Stimulated activated CD8-positive, alpha-beta memory T cell treated with anti-CD3 and anti-CD28 coated beads, Interleukin-15, amount 100 ng/mL, for 24 hours (primary cell): ENCODE data around the gene KRTAP10-11.
"Not testable (repeated sequence)": the region's sequence is repeated elsewhere in the genome, so short reads cannot be mapped to it uniquely, and the experiment has no call there.

Experiments
- DNase-seq: peaks from one replicate; pipeline ENCODE4 v3.0.0-alpha.2; 2020; ENCODE audit warnings: low read depth

The KRTAP10-11 gene, protein sequence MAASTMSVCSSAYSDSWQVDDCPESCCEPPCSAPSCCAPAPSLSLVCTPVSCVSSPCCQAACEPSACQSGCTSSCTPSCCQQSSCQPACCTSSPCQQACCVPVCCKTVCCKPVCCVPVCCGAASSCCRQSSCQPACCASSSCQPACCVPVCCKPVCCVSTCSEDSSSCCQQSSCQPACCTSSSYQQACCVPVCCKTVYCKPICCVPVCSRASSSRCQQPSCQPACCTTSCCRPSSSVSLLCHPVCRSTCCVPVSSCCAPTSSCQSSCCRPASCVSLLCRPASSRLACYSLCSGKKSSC

DNA sequence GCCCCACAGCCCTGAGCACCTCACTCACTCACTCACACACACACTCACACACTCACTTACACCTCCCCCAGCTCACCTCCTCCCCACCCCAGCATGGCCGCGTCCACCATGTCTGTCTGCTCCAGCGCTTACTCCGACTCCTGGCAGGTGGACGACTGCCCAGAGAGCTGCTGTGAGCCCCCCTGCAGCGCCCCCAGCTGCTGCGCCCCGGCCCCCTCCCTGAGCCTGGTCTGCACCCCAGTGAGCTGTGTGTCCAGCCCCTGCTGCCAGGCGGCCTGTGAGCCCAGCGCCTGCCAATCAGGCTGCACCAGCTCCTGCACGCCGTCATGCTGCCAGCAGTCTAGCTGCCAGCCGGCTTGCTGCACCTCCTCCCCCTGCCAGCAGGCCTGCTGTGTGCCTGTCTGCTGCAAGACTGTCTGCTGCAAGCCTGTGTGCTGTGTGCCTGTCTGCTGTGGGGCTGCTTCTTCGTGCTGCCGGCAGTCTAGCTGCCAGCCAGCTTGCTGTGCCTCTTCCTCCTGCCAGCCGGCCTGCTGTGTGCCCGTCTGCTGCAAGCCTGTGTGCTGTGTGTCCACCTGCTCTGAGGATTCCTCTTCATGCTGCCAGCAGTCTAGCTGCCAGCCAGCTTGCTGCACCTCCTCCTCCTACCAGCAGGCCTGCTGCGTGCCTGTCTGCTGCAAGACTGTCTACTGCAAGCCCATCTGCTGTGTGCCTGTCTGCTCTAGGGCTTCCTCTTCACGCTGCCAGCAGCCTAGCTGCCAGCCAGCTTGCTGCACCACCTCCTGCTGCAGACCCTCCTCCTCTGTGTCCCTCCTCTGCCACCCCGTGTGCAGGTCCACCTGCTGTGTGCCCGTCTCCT, at the start of gene KRTAP10-11:
TSS of gene KRTAP10-11 (plus strand) at position 49 of the 856 bp plus-strand sequence. CDS start at position 94, 45 bp downstream.
- not testable (repeated sequence) for DNase-seq

DNA sequence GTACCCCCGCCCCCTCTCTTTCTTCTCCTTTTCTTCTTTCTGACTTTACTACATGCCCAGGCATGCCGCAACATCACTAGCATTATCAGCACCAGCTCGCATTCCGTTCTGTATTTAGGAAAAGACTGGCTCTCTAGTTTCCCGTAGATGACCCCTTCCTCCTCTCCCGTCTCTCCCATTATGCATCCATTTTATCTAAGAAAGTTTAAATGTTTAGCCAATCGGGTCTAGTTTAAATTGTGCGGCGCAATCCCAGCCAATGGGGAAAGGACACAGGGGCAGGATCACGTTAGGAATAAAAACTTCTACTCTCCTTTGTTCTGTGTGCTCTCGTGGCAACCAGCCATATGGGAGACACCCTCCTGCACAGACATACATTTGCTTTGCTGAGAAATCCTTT, 48.2 kb upstream of the KRTAP10-11 start:
- DNase-seq, result no peak

DNA sequence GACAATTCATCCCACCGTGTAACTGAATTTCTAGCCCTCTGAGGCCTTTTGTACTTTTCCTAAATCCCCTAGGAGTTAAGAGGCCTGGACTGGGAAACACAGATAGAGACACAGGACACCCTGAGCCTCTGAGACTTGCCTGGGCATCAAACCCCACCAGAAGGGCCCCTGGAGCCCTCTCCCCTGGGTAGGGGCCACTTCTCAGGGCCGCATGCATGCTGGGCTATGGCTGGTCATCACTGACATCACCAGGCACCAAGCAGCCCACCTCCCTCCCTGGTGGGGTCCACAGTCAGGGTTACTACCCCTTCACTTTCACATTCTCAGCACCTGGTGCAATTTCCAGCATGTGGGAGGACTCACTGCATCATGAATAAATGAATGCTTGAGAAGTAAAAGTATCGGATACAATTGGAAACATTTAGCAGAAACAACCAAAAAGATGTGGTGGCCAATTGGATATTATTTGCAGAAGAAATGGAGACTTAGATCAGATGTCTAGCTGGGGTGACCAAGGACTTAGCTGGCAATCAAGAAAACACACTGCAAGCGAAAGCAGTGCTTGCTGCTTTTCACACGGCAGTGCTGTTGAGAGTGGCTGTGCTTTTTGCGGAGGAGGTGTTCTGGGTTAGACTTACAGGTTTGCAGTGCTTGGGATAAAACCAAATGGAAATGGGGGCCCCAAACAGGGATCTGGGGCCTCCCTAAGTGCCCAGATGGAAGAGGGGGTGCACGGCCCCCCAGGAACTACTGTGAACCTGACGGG, 46.8 kb upstream of the KRTAP10-11 start:
- no peak for DNase-seq

DNA sequence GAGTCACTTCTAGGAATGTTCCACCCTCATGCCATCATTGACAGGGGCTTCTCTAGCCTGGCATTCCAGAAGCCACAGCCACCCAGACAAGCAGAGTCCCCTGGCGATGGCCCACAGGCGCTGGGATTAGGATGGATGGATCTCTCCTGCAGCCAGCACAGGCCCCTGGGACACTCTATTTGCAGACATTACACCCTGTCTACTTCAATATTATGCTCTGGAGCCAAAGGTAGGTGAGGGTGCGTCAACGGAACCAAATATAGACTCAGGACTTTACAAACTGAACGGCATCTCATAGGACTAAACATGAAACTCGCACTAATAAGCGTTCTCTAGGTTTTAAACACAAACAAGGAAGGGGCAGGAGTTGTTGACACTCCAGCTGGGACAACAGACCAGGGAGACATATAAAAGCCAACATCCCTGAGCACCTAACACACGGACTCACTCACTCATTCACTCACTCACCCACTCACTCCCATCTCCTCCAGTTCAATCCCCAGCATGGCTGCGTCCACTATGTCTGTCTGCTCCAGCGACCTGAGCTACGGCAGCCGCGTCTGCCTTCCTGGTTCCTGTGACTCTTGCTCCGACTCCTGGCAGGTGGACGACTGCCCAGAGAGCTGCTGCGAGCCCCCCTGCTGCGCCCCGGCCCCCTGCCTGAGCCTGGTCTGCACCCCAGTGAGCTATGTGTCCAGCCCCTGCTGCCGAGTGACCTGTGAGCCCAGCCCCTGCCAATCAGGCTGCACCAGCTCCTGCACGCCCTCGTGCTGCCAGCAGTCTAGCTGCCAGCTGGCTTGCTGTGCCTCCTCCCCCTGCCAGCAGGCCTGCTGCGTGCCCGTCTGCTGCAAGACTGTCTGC, 45.9 kb upstream of the KRTAP10-11 start, which contains the start of gene KRTAP10-7:
TSS of gene KRTAP10-7 (plus strand) at position 480 of the 861 bp plus-strand sequence. CDS start at position 505, 25 bp downstream.
- not testable (repeated sequence) for DNase-seq

DNA sequence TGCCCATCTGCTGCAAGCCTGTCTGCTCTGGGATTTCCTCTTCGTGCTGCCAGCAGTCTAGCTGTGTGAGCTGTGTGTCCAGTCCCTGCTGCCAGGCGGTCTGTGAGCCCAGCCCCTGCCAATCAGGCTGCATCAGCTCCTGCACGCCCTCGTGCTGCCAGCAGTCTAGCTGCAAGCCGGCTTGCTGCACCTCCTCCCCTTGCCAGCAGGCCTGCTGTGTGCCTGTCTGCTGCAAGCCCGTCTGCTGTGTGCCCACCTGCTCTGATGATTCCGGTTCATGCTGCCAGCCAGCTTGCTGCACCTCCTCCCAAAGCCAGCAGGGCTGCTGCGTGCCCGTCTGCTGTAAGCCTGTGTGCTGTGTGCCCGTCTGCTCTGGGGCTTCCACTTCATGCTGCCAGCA, 45.1 kb upstream of the KRTAP10-11 start:
- not testable (repeated sequence) for DNase-seq

DNA sequence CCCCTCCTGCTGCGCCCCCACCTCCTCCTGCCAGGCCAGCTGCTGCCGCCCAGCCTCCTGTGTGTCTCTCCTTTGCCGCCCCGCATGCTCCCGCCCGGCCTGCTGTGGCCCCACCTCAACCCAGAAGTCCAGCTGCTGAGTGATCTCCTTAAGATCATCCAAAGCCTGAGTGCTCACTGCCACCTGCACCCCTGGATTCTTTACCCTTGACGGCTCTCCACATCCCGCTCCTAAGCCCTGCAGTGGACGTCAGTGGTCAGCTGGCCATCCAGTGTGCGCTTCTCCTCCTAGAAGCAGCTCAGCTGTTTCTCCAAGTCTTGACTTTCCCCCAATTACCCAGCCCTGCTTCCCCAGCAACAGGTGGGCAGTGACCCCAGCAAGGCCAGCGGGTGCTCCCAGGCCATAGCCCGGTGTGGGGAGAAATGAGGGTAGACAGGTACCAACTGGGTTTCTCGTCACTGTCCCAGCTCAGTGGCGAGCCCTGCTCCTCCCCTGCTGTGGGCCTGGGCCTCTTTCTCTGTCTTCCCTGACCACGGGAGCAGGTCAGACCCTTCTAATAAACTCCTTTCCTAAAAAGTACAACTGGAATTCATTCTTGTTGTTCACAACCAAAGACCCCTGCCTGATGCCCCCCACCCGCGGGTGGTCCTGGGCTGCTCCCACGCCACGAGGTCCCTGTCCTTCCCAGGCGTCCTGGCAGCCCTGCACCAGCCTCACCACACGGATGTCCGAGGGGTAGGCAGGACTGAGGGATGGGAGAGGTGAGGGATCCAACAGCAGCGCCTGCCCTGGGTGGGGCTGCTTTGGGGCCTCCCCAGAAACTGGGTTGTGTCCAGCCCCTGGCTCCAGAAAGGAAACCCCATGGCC, 44.4 kb upstream of the KRTAP10-11 start:
- no peak for DNase-seq

DNA sequence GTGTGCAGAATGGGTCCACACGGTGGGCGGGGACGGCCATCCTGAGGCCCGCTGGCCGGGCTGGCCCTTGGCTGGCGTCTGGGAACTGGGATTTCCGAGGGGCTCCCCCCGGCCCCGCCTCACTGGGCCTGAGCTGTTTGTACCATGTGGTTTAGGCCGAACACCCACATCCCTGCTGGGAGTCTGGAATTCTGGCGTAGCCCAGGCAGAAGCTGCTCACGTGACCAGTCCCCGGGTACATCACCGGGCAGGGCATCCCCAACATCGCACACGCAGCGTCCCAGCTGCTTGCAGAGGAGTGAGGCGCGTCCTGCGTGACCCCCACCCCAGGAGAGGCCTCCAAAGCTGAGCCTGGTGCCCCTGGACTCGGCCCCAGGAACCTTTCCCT, 43.8 kb upstream of the KRTAP10-11 start:
- DNase-seq, result no peak

DNA sequence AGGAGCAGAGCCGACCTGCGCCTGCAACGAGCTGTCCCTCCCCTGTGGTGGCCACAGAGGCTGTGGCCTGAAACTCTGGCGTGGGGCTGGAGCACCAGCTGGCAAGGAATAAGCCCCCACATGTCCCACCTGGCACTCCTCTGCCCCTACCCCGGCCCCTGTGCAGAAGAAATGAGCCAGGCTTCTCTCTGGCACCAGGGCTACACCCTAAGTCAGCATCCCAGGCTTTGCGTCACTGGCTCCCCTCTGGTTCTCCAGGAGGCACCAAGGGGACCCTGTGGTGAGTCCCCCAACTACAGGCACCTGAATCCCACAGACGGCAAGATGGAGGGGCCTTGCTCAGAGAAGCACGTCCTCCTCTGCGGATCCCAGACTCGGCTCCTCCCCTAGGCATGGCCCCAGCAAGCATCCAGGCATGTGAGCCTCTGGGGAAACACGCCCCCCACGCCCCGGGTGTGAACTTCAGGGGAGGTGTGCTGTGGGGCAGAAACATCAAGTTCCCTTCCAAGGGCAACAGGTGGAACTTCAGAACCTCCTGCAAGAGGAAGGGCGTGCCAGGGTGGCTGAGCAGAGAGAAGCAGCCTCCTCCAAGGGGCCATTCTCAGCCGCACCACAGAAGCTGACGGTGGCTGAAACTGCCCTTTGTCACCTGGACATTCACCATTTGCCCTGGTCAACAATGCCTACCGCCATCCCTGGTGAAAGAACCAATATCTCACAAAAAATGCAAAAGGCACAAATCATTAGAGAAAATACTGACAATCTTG, 42.9 kb upstream of the KRTAP10-11 start:
- no peak for DNase-seq

DNA sequence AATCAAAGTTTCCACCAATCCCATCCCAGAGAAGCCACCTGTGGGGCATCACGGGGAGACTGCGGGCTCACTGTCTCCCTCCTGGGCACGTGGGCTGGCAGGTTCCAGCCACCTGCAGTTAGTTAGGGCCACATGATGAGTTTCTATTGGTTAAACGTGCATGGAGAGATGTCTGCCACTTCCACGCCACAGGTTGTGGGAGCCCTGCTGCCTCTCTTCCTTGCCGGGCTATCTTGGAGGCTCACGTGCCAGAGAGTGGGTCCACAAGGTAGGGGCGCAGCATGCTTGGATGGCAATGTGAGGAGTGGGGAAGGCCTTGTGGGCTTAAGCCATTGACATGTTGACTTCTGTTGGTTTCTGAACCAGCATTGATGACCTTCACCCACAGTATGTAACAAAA, 42.3 kb upstream of the KRTAP10-11 start:
- DNase-seq, result no peak

DNA sequence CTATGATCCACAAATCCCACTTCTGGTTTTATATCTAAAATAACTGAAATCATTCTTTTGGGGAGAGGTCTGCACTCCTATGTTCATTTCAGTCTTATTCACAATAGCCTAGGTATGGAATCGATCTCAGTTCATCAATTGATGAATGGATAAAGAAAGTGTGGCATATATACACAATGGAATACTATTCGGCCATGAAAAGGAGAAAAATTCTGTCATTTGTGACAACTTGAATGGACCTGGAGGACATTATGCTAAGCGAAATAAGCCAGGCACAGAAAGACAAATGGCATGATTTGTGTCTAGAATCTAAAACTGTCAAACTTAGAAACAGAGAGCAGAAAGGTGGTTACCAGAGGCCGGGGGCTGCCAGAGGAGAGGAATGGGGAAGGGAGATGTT, 39.7 kb upstream of the KRTAP10-11 start:
- DNase-seq, result no peak

DNA sequence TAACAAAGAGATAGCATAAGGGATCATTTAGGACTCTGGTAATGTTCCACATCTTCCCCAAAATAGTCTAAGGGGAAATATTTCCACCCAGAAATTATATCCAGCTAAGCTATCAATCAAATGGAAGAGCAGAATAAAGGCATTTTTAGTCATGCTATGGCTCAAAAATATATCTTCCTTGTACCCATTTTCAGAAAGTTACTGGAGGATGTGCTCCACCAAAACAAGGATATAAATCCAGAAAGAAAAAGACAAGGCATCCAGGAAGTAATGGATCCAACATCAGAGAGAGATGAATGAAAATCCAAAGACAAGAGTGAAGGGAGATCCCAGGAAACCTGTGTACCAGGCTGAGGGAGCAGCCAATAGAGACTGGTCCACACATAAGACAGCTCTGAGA, 37.0 kb upstream of the KRTAP10-11 start:
- no peak for DNase-seq

DNA sequence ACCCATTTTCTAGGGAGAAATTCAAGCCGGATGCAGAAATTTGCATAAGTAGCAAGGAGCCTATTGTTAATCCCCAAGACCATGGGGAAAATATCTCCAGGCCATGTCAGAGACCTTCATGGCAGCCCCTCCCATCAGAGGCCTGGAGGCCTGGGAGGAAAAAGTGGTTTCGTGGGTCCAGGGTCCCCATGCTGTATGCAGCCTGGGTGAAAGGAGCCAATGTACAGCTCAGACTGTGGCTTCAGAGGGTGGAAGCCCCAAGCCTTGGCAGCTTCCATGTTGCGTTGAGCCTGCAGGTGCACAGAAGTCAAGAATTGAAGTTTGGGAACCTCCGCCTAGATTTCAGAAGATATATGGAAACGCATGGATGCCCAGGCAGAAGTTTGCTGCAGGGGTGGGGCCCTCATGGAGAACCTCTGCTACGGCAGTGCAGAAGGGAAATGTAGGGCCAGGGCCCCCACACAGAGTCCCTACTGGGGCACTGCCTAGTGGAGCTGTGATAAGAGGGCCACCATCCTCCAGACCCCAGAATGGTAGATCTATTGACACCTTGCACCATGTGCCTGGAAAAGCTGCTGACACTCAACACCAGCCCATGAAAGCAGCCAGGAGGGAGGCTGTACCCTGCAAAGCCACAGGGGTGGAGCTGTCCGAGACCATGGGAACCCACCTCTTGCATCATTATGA, 35.9 kb upstream of the KRTAP10-11 start:
- DNase-seq, result not testable (repeated sequence)

DNA sequence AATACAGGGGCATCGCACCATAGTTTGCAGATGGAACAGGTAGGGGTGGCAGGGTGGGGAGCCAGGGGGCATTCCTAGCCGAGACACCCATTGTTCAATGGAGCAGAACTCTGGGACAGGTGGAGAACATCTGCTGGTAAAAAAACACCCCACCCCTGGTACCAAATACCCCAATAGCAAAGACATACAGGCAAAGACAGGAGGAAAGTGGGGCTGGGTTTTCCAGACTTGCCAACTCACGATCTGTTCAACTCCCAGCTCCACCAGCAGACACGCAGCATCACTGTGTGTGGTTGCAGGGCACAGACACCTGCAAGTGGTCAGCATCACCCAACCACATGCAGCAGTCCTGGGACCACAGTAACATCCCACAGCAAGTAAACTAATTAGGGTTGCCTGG, 34.7 kb upstream of the KRTAP10-11 start:
- no peak for DNase-seq

DNA sequence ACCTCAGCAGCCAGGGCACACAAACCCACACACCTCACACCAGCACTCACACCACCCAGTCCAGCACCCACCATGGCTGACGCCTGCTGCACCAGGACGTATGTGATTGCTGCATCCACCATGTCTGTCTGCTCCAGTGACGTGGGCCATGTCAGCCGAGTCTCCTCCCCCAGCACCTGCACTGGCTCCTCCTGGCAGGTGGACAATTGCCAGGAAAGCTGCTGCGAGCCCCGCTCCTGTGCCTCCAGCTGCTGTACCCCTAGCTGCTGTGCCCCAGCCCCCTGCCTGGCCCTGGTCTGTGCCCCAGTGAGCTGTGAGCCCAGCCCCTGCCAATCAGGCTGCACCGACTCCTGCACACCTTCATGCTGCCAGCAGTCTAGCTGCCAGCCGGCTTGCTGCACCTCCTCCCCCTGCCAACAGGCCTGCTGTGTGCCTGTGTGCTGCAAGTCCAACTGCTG, 34.2 kb upstream of the KRTAP10-11 start, which contains the start of gene KRTAP10-8:
TSS of gene KRTAP10-8 (plus strand) at position 51 of the 458 bp plus-strand sequence. CDS start at position 73, 22 bp downstream.
- DNase-seq, result no peak

DNA sequence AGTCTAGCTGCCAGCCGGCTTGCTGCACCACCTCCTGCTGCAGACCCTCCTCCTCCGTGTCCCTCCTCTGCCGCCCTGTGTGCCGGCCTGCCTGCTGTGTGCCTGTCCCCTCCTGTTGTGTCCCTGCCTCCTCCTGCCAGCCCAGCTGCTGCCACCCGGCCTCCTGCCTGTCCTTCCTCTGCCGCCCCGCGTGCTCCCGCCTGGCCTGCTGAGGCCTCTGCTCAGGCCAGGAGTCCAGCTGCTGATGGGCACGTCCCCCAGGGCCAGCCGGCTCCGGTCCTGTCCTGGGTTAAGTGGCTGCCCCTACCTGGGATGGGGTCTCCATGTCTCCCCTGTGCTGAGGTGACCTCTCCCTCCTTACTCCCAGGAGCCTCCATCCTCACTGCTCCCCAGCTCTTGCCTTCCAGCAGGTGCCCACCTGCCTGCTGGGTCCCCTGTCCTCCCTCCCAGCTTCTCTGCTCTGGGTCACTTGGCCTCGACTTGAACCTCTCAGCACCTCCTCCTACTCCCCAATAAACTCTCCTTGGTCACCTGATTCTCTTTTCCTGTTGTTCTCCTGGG, 33.5 kb upstream of the KRTAP10-11 start:
- no peak for DNase-seq

DNA sequence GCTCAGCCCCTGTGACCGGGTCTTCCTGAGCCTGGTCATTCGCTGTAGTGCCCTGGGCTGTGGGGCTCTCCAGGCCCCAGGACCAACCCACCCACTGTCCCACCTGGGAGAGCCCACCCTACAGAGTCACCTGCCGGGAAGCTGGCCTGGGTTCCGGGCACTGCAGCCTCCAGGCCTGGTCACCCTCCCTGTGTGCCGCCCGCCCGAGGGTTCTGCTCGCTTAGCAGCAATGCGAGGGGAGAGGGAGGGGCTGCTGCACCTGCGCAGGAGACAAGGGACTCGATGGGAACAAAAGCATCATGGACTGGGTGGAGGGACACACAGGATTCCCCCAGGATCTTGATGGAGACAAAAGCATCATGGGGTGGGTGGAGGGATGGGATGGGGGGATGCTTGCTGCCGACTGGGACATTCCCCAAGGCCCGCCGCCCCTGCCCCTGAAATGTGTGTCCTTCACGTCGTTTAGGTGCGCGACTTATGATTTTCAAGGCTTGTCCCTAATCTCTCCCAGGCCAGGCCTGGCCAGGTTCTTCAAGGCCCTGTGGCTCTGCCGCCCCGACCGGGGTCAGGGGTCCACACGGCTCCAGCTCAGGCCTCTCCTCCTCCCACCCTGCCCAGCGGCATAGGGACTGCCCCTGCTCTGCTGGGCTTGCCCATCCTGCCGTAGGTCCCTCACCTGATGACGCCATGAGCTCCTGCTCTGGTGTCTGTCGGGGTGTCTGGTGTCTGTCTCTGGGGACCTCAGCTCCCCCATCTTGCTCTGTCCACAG, 32.6 kb upstream of the KRTAP10-11 start:
- no peak for DNase-seq

DNA sequence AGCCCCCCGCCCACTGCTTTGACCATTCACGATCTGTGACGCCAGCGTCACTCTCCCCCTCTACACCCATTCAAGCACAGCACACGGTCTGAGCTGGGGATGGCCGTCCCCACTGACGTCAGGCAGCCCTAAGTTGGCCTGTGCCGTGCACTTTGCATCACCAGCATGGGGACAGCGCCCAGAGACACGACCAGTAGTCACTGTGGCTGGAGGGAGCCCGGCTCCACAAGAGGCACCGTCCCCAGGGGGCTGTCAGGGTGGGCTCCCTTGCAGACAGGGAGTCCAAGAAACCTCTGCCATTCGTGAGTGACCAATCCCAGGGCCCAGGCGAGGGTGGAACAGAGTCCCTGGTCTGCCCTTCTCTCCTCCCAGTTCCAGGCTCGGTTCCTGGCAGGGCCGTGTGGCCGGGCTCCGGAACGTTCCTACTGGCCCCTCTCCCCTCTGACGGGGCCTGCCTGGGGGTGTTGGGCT, 32.0 kb upstream of the KRTAP10-11 start:
- no peak for DNase-seq
